ENCODE measurements around the gene COMMD6. TPM values are rescaled to one million over a fixed set of nuclear protein-coding genes. Genes with fewer than 3 reads are reported as not detected.

Gene COMMD6
- total and polyA plus RNA-seq, 8 donors: 15.4 to 372 (median 152) TPM

DNA sequence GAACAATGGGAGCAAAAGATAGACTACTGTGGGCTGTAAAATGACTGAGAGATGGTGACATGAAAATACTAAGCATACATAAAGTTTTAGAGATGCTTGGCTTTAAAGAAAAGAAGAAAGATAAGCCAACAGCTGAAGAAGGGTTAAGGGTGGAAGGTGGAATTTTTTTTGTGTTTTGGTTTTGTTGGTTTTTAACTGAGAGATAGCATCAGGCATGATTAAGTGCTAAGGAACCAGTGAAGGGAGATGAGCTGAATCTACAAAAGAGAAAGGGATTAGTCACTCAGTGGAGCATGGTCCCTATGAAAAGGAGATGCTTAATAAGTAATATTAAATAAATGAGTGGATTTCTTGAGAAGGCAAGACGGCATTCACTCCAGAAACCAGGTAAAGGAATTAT is 43.1 kb downstream of the COMMD6 start:
- intact Hi-C loops (cut with DNase I; ENCODE audit: low total_unique reads): no loop called here
- Histone ChIP-seq H3K4me1 (peaks cover 0 to 10% (median 3%) of the 10 kb centered on the region in 4 donors), H3K36me3 (no peaks in the 10 kb centered on the region), H3K27ac (no peak overlapping the region), H3K9me3 (no peaks in the 10 kb centered on the region), H3K4me3 (no peak overlapping the region), H3K27me3 (no peaks in the 10 kb centered on the region)
- DNase-seq: no peak
- TF ChIP-seq, protein P1, sequence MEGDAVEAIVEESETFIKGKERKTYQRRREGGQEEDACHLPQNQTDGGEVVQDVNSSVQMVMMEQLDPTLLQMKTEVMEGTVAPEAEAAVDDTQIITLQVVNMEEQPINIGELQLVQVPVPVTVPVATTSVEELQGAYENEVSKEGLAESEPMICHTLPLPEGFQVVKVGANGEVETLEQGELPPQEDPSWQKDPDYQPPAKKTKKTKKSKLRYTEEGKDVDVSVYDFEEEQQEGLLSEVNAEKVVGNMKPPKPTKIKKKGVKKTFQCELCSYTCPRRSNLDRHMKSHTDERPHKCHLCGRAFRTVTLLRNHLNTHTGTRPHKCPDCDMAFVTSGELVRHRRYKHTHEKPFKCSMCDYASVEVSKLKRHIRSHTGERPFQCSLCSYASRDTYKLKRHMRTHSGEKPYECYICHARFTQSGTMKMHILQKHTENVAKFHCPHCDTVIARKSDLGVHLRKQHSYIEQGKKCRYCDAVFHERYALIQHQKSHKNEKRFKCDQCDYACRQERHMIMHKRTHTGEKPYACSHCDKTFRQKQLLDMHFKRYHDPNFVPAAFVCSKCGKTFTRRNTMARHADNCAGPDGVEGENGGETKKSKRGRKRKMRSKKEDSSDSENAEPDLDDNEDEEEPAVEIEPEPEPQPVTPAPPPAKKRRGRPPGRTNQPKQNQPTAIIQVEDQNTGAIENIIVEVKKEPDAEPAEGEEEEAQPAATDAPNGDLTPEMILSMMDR (IDR thresholded peaks at IDR 0.05): no peak
- TF ChIP-seq EP300 (IDR thresholded peaks at IDR 0.05): no peak
- no peak for TF ChIP-seq POLR2AphosphoS5 (IDR thresholded peaks at IDR 0.05)
- no peak for TF ChIP-seq POLR2A (IDR thresholded peaks at IDR 0.05)
- WGBS, 5 donors: 57 to 86% (median 80%) methylated on average over 1 of the region's 1 CpG

DNA sequence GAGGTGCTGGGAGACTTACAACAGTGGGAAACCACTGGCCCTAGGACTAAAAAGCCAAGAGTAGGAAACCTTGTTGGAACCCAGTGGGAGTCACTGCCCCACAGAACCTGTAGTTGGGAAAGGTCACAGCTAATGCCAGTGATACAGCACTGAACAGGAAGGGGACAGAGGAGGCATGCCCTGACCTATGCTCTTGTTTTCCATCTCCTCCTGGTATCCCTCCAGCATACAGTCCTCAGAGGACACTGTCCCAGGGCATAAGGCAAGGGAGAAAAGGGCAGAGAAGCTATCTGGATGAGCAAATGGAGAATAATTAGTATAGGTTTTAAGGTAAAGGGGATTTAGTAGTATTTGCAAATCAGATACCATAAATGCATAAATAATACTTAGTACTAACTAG is 44.5 kb downstream of the COMMD6 start:
- H3K36me3 ChIP-seq: no peaks in the 10 kb centered on the region

DNA sequence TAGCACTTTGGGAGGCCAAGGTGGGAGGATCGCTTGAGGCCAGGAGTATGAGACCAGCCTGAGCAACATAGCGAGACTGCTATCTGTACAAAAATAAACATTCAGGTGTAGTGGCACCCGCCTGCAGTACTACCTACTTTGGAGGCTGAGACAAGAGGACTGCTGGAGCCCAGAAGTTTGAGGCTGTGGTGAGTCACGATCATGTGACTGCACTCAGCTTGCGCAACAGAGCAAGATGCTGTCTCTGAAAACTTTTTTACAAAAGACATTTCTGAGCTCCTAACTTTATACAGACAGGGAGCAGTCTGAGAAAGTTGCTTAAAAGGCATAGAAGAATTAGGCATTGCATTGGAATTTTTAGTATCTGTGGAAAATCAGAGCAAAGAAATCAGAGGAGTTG is 45.3 kb downstream of the COMMD6 start:
- no peak for DNase-seq
- H3K4me3 ChIP-seq: no peak overlapping the region
- TF ChIP-seq EP300 (IDR thresholded peaks at IDR 0.05) (no peak), POLR2AphosphoS5 (IDR thresholded peaks at IDR 0.05) (no peak), POLR2A (IDR thresholded peaks at IDR 0.05) (no peak)
- TF ChIP-seq, protein P1 (IDR thresholded peaks at IDR 0.05): no peak
- intact Hi-C loops (cut with DNase I; ENCODE audit: low total_unique reads): no loop called here
- no peaks in the 10 kb centered on the region for H3K9me3 ChIP-seq
- H3K27me3 ChIP-seq: no peaks in the 10 kb centered on the region
- no peak overlapping the region for H3K27ac ChIP-seq
- no peaks in the 10 kb centered on the region for H3K36me3 ChIP-seq
- 89 to 95% (median 94%) methylated on average over 5 of the region's 5 CpGs for WGBS, 5 donors
- peaks cover 0 to 13% (median 4%) of the 10 kb centered on the region in 4 donors for H3K4me1 ChIP-seq

More for the DNA sequence above, 44.5 kb downstream of the COMMD6 start:
- H3K9me3 ChIP-seq: no peaks in the 10 kb centered on the region
- H3K4me3 ChIP-seq: no peak overlapping the region
- no peak for DNase-seq
- intact Hi-C loops (cut with DNase I; ENCODE audit: low total_unique reads): no loop called here
- H3K4me1 ChIP-seq: peaks cover 0 to 13% (median 4%) of the 10 kb centered on the region in 4 donors
- TF ChIP-seq EP300 (IDR thresholded peaks at IDR 0.05) (no peak), POLR2A (IDR thresholded peaks at IDR 0.05) (no peak), POLR2AphosphoS5 (IDR thresholded peaks at IDR 0.05) (no peak)
- TF ChIP-seq, protein P1 (IDR thresholded peaks at IDR 0.05): no peak
- H3K27ac ChIP-seq: no peak overlapping the region
- no peaks in the 10 kb centered on the region for H3K27me3 ChIP-seq

DNA sequence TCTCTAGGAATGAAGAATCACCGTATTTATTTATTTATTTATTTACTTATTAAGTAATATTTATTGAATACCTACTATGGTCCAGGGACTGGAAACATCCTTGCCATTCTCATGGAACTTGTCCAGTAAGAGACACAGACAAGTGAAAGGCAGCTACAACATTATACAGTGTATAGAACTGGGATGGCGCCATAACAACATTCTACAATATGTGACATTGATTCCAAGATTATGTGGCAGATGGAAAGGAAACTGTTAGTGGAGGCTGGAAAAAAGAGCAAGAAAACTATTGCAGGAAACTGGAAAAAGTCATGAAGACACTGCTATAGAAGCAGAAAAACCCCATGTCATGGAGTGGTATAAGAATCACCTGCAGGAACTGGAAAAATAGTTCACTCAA is 46.3 kb downstream of the COMMD6 start:
- Histone ChIP-seq H3K27me3 (no peaks in the 10 kb centered on the region), H3K9me3 (no peaks in the 10 kb centered on the region), H3K36me3 (no peaks in the 10 kb centered on the region), H3K4me1 (peaks cover 0 to 13% (median 4%) of the 10 kb centered on the region in 4 donors), H3K4me3 (no peak overlapping the region), H3K27ac (no peak overlapping the region)
- no peak for TF ChIP-seq POLR2A (IDR thresholded peaks at IDR 0.05)
- TF ChIP-seq EP300 (IDR thresholded peaks at IDR 0.05): no peak
- TF ChIP-seq POLR2AphosphoS5 (IDR thresholded peaks at IDR 0.05): no peak
- TF ChIP-seq, protein P1 (IDR thresholded peaks at IDR 0.05): no peak
- intact Hi-C loops (cut with DNase I; ENCODE audit: low total_unique reads): no loop called here
- DNase-seq: no peak
- WGBS, 5 donors: 84 to 97% (median 87%) methylated on average over 2 of the region's 2 CpGs

All from stomach (tissue), 9 donors.